ENCODE measurements around the gene KCNC3.

KCNC3 gene

DNA sequence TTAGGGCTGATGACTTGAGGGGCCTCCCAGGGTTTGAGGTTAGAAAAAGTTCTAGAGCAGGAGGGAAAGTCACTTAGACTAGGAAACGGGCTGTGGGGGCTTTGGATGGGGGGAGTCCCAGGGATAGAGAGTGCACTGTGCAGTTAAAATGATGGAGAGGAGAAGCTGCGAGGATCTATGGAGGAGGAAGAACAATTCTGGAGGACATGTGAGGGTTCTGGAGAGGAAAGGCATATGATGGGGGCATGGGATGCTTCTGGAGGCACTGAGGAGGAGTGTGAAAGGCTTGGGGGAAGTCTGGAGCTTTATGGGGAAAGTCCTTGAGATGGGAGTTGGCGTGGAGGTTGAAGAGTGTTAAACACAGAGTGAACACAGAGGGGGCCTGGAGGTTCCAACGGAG is 2.2 kb downstream of the KCNC3 start:
- no peak for DNase-seq (ENCODE audit: low spot score)

DNA sequence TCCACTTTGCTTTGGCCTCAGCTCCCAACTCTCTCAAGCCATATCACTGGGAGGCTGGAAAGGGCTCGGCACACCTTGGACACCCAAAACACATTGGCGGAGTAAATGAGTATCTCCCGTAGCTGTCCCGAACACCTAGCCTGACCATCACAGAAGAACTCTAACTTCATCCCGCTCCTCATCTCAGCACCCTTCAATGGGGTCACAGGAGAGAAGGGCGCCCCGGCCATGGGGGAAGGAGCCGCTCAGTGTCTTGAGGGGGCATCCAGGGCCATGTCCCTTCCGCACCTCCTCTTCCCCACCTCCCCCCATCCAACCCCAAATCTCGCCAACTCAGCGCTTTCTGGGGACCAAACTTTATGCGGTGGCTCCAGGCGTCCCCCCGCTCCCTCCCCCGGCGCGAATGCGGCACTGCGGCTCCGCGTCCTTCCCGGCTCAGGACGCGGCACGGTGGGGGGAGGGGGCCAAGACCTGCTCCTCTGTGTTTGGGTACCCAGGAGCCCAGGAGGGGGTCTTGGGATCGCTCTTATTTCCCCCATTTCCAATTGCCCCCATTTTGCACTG is 3.0 kb downstream of the KCNC3 start:
- DNase-seq (ENCODE audit: low spot score) = no peak

DNA sequence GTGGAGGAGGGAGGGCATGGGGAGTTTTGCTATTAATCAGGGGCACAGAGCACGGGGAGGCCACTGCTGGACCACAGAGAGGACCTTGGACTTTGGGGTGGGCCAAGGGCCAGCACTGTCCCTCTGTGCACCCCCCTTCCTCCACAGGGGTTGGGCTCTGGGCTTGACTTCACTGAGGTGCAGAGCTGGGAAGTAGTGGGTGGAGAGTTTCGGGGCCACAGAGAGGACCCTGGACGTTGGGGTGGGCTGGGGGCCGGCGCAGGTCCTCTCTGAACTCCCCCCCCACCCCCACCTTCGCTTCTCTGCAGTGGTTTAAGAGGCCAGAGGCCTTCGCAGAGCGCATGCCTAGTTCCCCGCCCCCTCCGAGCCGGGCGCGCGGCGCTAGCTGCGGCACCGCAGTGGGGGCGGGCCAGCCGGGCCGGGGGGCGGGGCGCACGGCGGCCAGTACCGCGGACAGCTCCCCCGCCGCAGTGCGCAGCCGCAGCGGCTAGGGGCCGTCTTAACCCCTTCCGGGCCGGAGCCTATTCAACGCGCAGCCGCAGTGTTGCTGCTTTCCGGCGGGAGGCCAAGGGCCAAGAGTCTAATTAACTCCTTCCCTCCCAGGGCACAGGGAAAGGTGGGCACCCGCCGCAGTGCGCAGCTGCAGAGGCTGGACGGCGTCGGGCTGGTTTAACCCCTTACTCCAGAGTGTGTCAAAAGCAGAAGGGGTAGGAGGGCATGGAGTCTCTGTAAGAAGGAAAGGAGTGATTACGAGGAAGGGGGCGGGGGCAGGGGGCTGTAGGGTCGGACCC is 3.7 kb downstream of the KCNC3 start:
- DNase-seq (ENCODE audit: low spot score) = peak; percentile 22

DNA sequence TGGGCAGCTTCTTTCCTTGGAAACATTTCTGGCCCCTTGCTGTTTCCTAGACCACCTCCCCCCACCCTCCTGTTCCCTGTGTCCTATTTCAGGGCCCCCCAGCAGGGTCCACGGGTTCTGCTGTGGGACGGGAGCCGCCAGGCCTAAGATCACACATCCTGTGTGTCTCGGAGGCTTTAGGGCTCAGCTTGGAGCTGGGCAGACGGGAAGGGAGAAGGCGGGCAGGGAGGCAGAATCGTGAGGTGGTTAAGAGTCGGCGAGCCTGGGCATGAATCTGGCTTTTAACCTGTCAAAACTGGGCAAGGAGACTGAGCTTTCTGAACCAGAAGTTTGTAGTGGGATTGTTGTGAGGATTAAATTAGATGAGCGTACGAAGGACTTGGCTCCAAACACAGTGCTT is 4.8 kb downstream of the KCNC3 start:
- no peak for DNase-seq (ENCODE audit: low spot score)

DNA sequence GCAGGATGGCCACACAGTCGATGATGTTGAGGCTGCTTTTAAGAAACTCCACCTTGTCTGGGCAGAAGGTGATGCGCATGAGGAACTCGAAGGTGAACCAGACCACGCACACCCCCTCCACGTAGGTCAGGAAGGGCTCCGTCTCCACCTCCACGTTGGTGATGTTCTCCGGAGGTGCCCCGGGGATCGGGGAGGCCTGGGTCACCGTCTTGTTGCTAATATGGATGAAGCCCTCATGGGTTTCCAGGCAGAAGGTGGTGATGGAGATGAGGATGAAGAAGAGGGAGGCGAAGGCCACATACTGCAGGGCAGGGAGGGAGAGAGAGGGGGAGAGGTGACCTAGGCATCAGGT is 5.4 kb downstream of the KCNC3 start:
- no peak for DNase-seq (ENCODE audit: low spot score)

DNA sequence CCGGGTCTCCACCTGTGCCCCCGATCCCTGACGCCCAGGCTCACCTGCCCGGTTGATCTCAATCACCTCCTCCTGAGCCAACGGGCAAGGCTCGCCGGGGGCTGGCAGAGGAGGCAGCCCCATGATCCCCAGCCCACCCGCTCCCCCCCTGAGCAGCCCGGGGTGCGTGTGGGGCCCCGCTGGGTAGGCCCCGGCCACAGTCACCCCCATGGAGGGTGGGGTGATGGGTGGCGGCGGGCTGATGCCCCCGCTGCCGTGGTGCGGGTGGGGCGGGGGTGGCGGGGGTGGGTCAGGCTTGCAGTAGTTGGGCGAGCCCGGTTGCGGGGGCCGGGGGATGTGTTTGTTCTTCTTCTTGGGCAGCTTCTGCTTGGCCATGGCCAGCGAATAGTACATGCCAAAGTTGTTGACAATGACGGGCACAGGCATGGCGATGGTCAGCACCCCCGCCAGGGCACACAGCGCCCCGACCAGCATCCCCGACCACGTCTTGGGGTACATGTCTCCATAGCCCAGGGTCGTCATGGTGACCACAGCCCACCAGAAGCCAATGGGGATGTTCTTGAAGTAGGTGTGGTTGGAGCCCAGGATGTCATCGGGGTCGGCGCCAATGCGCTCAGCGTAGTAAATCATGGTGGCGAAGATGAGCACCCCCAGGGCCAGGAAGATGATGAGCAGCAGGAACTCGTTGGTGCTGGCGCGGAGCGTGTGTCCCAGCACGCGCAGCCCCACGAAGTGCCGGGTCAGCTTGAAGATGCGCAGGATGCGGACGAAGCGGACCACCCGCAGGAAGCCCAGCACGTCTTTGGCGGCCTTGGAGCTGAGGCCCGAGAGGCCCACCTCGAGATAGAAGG is 6.0 kb downstream of the KCNC3 start:
- DNase-seq (ENCODE audit: low spot score) = no peak

DNA sequence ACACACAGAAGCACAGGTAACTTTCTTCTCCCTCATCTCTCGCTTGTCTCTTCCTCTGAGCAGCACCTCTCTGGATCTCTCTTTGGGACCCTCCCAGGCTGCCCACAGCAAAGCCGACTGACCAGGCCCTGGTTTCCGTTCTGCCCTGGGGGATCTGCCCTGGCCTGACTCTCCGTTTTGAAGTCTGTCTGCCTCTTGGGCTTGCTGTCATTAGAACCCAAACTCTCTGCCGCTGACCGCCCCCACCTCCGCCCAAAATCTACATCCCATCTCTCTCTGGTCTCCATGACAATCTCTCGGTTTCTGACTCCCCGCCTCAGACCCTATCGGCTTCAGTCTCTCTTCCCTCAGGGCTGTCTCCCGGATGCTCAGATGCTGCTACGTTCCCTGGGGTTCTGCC is 6.9 kb downstream of the KCNC3 start:
- no peak for DNase-seq (ENCODE audit: low spot score)

DNA sequence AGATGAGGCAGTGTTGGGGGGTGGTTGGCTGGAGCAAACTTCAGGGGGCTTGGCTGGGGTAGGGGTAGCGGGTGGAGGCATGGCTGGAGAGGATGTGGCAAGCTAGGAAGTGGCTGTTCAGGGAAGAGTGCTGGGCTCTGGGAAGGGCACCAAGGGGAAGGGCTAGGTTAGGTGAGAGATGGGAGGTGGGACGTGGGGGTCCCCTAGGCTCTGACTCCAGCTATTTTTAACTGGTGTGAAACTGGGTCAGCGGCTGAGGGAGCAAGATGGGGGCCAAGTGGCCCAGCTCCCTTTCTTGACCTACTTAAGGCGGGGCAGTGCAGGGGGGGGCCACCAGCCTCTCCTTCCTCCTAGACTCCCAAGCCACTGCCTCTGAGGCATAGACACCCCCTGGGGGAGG is 7.3 kb downstream of the KCNC3 start:
- no peak for DNase-seq (ENCODE audit: low spot score)

DNA sequence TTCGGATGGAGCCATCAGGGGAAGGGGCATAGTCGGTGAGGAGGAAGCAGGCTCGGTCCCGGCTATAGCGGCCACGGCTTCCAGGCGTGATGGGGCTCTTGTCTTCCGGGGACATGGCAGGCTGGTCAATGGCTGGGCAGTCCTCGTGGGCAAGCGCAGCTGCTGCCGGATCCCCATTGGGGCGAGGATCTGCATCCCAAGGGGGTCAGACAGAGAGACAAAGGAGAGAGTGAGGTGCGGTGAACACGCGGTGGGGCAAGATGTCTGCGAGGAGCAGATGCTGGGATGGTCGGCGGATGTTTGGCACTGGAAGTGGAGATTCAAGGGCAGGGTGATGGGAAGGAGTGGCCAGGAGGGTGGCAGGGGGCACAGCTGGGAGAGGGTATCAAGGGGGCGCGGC is 8.6 kb downstream of the KCNC3 start:
- DNase-seq (ENCODE audit: low spot score) = no peak

DNA sequence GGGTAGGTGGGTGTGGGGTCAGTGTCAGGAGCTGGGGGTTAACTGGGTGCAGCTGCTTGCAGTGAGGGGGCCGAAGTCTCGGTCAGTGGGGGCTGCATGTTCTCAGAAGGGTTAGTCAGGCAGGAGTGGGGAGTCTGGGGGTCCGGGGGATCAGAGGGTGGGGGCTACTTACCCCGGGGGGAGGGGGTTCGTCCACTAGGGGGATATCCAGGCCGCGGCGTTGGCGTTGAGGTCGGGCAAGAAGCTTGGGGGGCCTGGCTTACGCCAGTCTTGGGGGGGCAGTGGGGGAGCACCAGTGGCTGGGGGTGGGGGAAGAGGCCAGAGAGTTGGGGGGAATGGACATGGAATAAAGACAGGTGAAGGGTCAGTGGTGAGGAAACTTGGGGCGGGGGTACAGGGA is 9.1 kb downstream of the KCNC3 start:
- DNase-seq (ENCODE audit: low spot score) = no peak

DNA sequence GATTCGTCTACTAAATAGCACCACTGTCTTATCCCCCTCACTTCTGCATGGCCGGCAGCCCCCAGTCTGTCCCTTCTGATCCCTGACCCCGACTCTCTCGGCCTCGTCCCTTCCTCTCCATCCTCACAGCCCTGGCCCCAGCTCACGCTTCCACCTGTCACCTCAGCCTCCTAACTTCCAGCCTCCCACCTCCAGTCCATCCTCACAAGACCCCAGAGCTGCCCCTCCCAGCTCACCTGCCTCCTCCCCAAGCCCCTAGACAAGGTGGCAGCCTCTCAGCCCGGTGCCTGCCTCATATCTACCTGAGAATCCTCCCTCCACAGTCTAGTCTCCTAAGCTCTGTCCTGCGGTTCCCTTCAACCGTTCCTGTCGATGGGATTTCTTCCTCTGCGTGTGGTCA is 10.0 kb downstream of the KCNC3 start:
- no peak for DNase-seq (ENCODE audit: low spot score)

DNA sequence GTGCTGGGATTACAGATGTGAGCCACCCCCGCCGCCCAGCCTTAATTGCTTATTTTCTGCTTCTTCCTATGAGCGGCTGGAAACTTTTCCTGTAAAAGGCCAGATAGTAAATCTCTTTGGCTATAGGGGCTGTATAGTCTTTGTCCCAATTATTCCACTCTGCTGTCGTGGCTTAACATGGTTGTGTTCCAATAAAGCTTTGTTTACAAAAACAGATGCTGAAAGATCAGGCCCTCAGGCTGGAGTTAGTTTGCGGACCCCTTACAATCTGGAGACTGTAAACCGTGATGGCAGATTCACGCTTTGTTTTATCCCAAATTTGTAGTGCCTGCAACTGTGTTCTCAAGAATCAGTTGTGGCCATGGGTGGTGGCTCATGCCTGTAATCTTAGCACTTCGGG is 10.7 kb downstream of the KCNC3 start:
- no peak for DNase-seq (ENCODE audit: low spot score)

DNA sequence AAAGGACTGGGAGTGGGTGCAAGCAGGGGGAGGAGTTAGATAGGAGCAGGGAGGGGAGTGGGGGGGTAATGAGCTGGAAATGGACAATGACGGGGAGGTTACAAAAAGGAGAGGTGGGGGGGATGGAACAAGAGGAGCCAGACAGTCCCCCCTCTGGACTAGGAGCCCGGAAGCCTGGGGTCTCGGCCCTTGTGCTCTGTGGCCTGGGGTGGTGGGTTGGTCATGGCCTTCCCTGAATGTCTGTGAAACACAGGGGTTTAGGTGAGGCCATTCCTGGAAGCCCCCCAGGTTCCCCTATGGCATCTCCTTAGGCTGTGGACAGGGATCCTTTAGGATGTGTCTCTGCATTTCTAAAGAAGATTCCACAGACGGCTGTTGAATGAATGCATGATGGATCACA is 12.1 kb downstream of the KCNC3 start:
- no peak for DNase-seq (ENCODE audit: low spot score)

DNA sequence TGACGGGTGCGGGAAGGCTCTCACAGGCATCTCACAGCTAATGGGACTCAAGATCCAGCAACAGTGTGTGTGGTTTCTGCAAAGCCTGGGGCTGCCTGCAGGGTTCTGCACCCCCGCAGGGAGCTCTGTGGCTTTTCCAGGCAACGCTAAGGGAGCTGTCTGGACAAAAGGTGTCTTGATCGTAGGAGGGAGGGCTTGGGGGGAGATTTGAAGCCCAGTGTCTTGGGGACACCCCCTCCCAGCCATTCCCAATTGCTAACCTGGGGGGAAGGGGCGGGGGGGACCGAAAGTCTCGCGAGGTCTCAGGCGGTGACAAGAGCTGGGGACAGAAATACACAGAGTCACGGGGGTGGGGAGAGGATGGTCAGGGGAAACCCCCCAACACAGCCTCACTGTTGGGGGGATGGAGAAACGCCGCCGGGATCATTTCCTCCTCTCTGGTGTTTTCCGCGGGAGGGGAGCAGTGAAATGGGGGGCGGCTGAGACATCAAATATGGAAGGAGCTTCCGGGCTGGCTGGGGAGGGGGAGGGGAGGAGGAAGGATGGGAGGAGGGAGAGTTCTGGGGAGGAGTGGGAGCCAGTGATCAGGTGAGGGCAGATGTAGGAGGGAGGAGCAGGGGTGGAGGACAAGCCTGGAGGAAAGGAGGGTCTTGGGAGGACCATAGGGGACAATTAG is 13.3 kb downstream of the KCNC3 start:
- DNase-seq (ENCODE audit: low spot score) = no peak

DNA sequence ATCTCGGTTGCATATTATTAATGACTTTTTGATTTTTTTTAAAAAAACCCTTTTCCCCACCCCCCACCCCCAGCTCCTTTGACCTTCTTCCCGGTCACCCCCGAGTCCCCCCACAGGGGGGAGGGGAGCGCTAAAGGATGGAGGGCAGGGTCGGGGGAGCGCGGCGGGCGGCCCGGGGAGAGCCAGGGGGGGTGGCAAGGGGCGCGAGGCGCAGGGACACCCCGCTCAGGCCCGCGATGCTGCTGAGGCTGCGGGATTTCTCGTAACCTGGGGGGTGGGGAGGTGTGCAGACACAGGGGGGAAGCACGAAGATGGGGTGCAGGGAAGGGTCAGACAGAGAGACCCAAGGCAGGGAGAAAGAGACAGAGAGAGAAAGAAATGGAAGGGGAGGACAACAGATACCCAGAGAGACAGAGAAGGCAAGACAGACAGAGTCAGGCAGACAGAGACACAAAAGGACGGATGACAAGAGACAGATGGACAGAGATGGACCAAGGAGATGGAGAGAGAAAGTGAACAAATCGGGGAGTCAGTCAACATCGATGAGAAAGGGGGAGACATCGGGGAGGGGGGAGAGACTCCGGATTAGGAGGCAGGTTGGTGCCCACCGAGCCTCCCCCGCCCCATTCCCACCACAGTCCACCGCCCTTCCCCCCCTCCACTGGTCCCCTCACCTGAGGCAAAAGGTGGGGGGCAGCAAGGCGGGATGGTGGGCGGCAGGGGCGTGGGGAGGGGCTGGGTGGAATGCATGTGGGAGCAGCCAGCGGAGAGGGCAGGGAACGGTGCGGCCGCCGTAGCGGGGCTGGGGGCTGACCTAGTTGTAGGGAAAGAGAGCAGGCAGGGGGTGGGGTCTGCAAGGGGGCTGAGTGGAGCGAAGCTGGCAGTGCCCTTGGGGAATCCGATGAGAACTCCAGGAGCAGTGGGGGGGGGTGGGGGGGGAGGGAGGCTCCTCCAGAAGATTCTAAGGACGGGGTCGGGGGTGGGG is 14.2 kb downstream of the KCNC3 start:
- DNase-seq (ENCODE audit: low spot score) = no peak

DNA sequence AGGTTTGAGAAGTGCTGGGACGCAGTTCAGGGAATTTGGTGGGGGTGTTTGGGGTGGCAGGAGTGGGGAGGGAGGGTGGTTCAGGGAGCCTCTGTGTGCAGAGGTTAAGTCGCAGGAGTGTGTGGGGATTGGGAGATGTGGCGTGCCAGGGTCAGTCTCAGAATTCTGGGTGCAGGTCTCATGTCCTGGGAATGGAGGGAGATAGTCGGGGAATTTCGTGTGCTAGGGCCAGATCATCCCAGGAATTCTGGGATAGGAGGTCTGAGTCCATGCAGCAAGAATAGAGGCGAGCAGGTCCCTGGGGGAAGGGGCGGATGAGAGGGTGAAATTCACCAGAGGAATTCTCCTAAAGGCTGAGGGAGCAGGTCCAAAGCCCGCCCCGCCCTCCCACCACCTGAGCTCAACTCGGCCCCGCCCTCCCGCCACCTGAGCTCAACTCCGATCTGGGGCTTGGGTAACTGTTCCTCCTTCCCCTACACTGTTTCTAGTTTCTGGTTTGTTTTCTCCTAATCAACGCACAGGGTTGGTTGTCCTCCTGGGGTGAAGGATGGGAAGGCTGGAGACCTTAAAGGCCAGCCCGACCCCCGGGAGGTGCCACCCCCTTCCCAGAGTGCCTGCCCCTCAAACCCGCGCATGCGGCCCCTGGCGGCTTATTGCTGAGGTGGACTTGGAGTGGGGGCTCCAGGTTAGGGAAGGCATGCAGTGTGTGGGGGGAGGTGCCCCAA is 15.2 kb downstream of the KCNC3 start:
- DNase-seq (ENCODE audit: low spot score) = no peak

DNA sequence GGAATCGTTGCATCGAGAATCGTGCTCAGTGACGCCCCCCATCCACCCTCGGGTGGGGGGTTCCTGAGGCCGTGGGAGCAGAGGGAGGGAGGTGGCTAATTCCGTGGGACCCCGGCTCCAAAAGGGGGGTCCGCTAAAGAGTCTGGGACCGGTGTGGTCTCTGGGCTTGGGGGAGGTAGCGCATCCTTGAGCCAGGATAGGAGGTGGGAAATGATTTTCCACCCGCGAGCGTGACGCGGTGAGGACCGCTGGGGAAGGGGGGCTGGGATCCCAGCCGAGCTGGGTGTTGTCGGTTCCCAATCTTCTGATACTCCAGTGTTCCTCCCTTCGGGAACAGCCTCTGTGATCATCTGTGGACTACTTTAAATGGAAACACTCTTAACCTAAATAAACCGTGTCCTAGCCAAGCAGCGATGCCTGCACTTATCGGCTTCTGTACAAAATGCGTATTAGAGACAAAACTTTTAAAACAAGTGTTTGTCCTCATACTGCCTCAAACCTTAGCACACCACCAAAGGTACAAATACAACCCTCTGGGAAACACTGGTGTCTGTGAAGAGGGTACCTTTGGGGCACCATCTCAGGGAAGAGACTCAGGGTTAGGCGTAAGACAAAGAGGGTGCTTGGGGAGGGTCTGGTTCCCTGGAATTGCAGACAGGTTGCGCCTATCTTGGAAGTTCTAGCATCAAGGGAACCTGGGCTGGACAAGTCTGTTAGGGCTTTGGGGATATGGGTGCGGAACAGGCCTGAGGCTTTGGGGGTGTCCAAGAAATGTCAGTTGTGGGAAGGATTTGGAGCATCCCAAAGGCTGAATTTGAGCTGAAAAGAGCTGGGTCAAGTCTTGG is 16.0 kb downstream of the KCNC3 start:
- no peak for DNase-seq (ENCODE audit: low spot score)

DNA sequence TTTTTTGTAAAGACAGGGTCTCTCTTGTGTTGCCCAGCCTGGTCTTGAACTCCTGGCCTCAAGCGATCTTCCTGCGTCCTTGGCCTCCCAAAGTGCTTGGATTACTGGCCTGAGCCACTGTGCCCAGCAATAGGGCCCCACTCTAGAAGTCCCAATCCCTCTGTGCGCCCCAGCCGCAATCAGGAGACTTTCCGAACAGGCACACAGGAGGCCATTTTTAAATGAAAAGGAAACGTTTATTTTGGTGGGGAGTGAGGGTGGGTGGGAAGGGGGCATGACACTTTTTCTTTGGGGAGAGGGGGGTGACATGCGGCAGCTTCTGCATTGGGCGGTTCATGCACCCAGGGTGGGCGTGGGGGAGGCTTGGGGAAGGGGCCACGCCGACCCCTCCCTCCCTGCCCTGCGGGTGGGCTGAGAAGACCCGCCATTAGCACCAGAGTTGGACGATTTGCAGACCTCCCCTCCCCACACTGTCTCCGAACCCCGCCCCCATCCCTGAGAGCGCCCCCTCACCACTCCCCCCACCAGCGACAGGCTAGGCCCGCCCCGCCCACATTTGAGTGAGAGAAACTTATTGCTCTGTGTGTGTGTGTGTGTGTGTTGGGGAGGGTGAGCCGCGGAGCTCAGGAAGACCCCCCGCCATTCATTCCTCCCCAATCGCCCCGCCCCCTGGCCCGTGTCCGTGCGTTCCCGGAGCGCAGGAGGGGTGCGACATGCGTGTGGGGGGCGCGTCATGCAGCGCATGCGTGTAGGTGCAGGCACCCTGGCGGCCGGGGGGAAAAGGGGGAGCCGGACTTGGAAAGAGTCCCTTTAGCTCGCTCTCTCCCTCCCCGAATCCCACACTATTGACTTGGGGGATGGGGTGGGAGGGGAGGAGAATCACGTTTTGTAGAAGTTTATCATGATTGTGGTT is 17.2 kb downstream of the KCNC3 start:
- DNase-seq (ENCODE audit: low spot score) = no peak
